Hippocampal formation (tissue), 2 donors: ENCODE data around the gene DIP2C.
"Not testable (repeated sequence)": the region's sequence is repeated elsewhere in the genome, so short reads cannot be mapped to it uniquely, and the experiment has no call there.

Source experiments
- DNase-seq, 2 donors: peaks; one replicate each; lab custom pipeline; 2025; lab: John Stamatoyannopoulos, UW

Gene DIP2C

DNA sequence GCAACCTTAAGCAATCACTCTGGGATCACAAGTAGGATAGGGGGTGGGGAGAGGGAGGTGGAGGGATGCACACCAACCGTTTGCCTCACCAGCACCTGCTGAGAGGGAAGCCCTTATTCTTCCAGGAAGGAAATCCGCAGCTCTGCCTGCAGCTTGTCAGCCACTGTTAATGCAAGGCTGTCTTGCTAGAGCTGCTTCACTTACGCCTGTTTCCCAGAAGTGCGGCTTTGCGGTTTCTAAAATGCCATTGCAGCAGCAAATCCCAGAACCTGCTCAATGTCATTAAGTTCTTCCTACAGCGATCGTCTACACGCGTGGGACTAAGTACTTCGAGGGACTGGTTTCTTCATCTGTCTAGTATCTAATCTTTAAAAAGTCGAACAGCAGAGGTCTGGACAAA lies 363.1 kb downstream of the DIP2C start:
- DNase-seq, result no peak

DNA sequence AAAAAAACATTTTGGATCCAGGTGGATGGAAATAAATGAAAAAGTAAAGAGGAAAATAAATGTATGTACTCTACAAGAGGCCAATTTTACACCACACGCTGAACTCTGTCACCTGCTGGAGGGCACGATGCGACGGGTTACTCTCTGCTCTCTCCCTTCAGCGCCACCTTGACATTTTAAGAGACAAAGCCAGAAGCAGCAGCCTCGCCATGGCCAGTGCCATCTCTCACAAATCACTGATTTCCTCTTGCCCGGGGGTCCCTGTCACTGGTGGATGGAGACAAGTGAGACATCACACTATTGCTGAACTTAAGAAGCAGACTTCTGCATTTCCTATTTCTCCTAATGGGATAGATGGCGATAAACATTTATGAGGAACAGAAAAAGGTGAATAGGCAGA lies 364.2 kb downstream of the DIP2C start:
- no peak for DNase-seq

DNA sequence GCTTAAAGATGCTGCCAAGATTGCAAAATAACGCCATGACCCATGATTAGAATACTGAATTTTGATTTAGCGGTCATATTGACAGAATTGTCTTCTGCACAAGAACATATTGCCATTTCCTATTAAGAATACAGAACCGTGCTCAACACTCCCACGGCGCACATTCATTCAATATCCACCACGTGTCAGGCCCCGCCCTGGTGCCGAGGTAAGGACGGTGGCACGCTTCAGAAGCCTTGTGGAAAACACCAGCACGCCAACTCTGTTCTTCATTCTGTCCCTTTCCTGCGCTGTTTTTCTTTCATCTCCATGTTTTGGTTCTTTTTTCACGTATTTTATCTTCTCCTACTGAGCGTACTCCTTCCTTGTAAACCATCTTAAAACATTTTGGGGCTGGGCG lies 364.9 kb downstream of the DIP2C start:
- no peak for DNase-seq

DNA sequence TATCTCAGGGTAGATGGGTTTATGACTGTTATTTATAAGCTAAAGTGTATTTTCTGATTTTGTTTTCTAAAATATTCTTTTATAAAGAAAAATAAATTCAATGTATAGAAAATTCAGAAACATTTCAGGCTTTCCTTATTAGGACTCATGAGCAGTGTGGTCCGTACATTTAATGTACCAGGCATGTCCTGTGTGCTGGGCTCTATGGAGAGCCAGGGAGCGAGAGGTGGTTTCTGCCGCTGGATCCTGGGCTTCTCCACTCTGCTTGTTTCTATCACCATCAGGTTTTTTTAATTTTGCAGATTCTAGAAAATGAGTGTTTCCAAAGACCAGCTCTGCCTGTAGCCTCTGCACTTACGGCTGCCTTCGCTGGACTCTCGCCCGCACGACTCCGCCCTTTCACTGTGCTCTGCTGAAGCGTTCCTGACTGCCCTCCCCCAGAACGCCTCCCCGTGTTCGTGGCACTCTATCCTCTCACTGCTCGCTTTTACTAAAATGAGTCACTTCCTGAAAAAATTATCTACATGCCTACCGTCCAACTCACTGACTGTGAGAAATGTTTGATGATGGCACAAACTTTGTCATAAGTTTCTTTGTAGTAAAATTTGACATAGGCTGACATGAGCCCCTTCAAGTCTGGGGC lies 365.7 kb downstream of the DIP2C start:
- DNase-seq, result peak in 1 of 2 donors; percentile 12

DNA sequence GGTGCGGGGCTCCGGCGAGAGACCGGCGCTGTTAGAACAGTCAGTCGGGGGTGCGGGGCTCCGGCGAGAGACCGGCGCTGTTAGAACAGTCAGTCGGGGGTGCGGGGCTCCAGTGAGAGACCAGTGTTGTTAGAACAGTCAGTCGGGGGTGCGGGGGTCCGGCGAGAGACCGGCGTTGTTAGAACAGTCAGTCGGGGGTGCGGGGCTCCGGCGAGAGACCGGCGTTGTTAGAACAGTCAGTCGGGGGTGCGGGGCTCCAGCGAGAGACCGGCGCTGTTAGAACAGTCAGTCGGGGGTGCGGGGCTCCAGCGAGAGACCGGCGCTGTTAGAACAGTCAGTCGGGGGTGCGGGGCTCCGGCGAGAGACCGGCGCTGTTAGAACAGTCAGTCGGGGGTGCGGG lies 366.4 kb downstream of the DIP2C start:
- not testable (repeated sequence) for DNase-seq

DNA sequence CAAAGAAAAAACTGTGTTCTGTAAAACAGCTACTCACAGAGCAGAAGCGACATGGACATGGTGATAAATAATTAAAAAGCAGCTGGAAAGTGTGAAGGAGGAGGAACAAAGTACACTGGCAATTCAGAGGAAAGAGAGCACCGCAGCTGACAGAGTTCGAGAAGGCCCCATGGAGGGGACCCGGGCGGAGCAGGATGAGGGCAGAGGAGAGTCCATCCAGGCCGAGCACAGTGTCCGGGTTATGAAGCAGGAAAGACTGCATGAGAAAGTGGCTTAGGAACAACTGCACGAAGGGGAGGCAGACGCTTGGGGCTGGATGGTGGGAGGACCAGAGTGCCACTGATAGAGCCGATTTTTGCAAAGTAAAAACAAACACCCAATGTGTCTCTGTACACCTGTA lies 368.7 kb downstream of the DIP2C start:
- no peak for DNase-seq

DNA sequence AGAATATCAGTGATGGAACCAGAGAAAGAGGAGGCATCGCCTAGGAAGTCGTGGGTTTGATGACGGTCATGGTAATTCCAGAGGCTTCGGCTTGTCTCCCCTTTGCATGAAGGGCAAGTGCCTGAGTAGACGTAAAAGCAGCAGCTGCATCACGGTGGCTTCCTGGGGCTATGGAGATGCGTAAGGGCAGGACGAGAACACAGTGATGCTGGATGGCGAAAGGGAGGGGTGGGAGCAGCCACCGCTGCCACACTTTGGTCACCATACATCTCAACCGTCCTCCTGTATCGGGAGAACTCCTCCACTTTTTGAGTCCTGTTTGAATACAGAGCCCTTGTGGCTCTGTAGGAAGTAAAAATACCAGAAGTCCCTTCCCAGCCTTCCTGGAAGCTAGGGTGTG lies 371.5 kb downstream of the DIP2C start:
- DNase-seq, result no peak

DNA sequence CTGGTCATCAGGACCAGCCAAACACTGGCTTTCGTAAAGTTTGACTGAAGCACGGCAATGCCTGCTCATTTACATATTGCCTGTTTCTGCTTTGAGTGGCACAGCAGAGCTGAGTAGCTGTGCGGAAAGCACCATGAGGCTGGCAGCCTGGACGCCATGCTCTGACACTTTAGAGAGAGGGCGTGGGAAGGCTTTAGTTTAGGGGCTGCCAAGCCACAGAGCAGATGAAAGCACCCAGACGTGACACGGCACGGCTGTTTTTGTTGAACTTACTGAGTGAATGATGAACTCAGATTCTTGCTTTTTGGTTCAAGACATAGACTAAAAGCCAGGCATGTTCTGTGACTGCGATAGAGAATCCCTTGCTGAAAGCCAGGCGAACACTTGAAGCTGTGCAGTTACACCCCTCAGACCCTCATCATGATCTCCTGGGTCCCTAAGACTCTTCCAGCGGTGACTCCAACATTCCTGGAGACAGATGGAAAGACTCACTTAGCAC lies 372.1 kb downstream of the DIP2C start:
- DNase-seq, result no peak

DNA sequence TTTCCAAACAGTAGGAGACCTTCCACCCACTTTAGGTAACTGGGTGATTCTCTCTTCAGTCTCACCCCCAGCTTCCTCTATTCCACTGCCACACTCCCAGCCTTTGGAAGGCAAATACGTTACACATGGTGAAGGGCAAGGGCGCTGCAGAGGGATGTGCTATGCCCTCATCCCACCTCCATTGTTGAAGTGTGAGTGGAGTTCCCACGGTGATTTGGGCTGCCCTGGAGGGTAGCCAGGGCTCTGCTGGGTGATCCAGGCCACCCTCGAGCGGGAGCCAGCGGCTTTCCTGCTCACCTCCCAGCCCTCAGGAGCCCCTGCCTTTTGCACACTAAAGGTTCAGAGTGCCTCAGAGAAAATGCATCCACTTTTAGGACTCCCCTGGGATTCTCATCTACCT lies 373.1 kb downstream of the DIP2C start:
- no peak for DNase-seq

DNA sequence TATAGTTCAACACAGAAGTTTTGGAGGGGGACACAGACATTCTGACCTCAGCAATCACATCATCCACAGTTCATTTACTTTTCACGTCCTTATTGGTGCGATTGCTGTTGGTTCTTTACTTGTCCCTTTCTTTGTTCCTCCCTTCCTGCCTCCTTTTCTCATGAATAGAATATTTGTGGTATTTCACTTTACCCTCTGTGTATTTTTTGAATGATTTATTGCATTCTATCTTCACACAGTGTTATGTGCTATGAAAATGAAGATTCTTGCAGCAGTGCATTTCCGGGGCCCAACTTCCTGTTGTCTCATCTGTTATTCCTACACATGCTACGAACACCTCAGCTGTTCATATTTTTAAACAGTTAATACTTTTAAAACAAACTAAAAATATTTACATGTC lies 374.6 kb downstream of the DIP2C start:
- DNase-seq, result no peak

DNA sequence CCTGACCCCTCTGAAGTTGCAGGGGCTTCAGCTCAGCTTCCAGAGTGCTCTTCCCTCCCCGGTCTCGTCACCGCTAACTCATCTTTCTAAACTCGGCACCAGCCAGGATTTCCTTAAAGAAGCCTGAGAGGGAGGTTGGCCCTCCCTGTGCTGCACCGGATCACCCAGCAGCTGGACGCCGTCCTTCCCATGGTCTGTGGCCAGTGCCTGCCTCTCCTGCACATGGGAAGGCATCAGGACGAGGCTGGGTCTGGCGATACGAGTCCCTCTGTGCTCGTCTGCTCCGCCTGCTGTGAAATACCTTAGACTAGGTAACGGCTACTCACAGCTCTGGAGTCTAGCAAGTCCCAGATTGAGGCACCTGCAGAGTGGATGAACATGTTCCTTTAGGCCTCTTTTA lies 375.1 kb downstream of the DIP2C start:
- no peak for DNase-seq

DNA sequence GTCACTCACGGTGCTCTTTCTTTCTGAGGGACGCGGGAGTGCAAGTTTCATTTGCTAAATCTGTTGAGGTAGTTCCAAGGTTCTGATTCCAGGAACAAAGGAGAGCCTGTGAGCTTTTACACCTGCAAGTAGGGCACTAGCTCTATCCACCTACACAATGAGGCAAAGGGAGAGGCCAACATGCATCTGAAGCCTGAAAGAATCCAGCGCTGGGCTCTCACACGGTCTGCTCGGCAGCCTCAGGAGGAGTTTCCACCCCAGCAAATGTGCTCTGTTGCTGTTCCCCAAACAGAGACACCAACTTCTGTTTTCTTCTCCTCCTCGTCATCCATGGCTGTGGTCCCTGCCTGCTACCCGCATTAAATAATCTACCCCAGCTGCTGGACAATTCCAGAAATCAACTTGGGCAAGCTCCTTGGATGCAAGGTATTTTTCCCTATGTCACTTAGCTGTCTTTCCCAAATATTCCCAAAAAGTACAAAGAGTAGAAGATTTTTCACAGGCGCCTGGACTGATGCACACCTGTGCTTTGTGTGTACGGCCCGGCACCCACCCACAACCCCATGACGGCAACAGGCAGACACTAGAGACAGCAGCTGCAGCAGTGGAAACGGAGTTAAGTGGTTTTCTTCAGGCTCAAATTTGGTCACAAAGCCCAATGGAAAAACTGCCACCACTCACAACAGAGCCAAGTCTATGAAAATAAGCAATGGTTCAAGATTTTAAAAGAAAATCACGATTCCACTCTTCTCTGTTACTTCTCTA lies 377.4 kb downstream of the DIP2C start:
- no peak for DNase-seq

DNA sequence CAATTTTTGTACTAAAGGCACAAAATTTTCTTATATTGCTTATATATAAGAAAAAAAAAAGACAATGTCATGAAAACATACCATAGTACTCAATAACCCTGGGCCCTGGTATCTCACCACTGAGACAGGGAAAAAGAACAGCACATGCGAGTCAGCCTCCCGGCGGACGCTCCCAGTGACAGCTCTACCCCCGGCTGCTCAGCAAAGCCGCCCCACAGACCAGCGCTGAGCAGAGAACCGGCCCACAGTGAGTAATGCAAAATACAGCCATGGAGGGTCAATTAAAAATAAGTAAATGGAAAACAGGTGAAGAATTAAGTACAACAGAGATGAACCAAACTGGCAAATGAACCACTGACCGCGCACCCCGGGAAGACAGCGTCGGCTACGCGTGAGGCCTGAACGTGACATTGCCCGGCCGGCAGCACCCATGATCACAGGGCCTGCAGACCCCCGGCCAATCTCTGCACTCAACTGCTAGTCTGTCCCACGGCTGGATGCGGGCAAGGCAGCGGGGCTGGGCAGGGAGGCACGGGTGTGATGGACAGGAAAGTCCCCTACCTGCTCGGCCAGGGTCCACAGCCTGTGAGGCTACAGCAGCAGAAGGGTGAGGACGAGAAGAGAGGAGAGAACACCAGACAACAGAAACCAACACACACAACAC lies 378.4 kb downstream of the DIP2C start:
- no peak for DNase-seq

DNA sequence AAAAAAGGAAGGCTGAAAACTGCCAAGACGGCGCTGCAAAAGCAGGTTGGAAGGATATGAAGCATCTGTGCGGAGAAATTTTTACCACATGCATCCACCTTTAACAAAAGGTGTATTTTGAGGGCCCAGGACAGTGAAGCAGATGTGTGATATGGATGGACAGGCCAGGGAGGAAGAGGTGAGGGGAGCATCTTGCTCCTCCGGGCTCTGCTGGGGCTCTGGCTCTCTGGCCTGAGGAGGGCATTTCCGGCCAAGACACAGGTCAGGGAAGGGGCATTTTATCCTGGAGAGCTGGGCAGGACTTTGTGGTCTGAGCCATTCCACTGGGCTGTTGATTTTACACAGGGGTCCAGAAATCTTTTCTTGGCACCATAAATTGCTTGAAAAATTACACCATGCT lies 379.1 kb downstream of the DIP2C start:
- DNase-seq, result no peak

DNA sequence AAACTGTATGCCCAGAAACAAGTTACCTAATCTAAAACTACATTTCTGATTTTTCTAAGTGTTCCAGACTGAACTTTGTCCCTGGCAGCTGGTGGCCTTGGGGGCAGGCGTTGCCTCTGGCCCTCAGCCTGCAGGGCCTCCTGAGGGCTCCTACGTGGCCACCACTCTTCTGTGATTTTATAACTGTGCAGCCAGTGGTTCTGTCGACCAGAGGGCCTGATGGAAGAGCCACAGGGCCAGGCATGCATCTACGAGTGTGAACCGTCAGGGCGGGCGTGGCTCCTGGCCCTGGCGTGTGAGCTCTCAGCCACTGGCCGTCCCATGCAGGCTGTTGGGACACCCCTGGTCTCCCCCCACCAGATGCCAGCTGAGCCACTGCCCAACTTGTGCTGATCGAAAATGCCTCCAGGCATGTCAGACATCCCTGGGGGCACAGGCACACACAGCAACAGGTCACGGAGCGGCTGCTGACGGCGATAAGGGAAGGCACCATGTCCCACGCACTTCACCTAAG lies 380.8 kb downstream of the DIP2C start:
- DNase-seq, result no peak

DNA sequence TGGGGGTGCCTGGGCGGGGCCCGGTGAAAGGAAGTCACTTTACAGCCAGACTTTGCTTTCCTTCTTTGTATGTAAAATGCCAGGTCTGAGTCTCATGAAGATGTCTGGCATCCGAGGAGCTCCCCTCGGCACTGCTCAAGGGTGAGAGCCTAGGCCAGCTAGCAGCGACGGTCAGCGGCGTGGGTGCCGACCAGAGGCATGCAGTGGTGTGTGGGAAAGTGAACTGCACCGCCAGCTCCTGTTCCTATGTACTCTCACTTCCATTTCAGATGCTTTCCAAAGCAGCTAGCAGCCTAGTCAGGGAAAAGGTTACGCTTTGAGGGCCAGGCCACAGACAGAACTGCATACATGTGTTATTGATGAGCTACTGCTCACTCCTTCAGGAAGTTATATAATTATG lies 381.4 kb downstream of the DIP2C start:
- DNase-seq, result no peak

DNA sequence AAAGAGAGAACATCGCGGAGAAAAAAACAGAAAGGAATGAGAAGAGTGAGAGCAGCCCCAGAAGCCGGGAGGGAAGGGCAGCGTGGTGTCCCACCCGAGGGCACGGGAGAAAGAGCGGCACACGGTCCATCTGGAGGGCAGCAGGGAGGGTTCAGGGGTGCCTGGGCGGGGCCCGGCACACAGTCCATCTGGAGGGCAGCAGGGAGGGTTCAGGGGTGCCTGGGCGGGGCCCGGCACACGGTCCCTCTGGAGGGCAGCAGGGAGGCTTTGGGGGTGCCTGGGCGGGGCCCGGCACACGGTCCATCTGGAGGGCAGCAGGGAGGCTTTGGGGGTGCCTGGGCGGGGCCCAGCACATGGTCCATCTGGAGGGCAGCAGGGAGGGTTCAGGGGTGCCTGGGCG lies 381.8 kb downstream of the DIP2C start:
- DNase-seq, result no peak

DNA sequence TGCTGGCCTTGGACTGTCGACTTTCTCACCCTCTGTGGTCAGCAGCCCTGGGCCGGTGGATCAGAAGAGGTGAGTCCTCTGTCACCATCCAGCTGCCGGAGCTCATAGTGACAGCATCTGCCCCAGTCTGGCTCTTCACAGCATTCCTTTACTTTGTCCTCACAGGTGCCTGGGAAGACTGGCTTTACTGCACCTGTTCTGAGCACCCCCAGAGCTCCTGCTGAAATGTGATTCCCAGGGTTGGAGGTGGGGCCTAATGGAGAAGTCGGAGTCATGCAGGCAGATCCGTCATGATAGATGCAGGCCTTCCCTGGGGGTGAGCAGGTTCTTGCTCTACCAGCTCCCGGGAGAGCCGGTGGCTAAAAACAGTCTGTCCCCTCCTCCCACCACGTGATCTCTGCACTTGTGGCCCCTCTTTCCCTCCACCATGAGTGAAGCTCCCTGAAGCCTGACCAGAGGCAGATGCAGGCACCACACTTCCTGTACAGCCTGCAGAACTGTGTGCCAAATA lies 382.7 kb downstream of the DIP2C start:
- DNase-seq, result no peak

DNA sequence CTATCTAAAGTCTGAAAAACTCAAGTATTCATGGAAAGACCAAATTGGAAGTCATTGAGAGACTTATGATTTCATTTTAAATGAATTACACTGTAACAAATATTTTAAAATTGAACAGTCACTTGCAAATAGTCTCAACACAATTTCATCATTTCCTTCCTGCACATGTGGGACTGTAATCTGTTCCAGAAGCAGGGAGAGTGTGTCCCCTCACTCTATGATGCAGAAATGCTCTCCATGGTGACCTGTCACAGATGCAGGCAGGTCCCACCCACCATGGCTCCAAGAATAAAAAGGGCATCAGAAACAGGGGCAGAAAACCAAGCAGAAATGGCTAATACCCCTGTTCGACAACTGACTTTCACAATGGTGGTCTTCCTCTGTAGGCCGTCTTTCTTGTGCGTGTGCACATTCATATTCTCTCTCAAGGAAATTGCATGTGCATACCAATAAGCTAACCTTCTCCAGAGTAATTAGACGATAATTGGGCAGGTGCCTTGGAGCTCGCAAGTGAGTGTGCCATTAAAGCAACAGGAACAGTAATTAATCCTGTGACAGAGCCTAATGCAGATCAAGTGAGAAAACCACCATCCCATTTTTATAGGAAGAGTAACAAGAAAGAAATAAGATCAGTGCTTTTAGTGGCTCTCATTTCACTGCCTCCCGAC lies 383.3 kb downstream of the DIP2C start:
- no peak for DNase-seq

DNA sequence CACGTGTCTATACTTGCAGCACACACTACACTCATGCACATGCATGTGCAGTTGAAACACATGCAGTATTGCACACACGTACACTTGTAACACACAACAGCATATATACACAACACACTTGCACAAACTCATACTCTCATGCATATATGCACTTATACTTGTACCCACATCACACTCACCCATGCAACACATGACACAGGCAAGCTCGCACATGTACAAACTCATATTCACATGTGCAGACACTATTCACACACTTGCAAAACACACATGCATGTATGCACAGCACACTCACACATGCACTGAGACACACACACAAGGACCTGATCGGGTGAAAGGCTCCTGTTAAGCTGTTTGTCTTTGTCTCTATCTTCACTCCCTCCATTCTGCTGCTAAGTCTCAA lies 384.4 kb downstream of the DIP2C start:
- DNase-seq, result no peak

DNA sequence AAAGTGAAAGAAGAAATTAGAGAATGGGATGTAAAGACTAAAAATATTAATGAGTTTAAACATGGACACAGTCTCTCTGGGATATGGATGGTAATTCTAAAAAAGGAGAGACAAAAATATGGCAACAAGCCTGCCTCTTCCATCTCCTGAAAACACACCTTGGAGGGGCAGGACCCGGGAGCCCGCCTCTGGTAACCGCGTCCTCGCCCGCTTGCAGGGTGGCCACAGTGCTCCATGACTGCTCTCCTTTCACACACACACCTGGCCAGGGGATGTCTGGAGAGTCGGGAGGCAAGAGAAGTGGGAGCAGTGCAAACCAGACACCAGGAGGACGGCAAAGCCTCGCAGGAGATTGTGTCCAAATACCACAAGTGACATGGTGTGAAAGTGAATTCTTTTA lies 387.9 kb downstream of the DIP2C start:
- DNase-seq, result no peak

DNA sequence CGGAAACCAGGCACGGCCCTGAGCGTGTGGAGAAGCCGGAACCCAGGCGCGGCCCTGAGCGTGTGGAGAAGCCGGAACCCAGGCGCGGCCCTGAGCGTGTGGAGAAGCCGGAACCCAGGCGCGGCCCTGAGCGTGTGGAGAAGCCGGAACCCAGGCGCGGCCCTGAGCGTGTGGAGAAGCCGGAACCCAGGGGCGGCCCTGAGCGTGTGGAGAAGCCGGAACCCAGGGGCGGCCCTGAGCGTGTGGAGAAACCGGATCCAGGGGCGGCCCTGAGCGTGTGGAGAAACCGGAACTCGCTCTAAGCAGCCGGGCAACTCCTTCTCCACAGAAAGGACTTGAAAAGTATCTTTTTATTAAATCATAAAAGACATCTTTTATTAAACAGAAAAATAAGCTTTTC lies 388.9 kb downstream of the DIP2C start:
- not testable (repeated sequence) for DNase-seq
